ENCODE measurements around the gene GRPEL2. TPM values are rescaled to one million over a fixed set of nuclear protein-coding genes. Genes with fewer than 3 reads are reported as not detected.
"Not testable (repeated sequence)": the region's sequence is repeated elsewhere in the genome, so short reads cannot be mapped to it uniquely, and the experiment has no call there.

GRPEL2 gene
- total and polyA plus RNA-seq, 7 experiments from 2014 or later, result 5.9 to 40.1 (median 13.4) TPM

- H3K4me3 ChIP-seq (ENCODE audit: low read length); H3K36me3 Mint-ChIP-seq; H3K9me3 Mint-ChIP-seq; H3K4me1 Mint-ChIP-seq; DNase-seq; H3K27ac Mint-ChIP-seq; H3K36me3 ChIP-seq (ENCODE audit: control insufficient read depth in 2 of 3, insufficient read depth in 3 of 3, low read length in 3 of 3); H3K9me3 ChIP-seq (ENCODE audit: control insufficient read depth in 2 of 3, low read length in 3 of 3); H3K27me3 Mint-ChIP-seq; intact Hi-C loops (cut with micrococcal nuclease); POLR2A ChIA-PET; H3K27me3 ChIP-seq (ENCODE audit: control insufficient read depth in 2 of 2, insufficient read depth in 2 of 2, low read length in 2 of 2); H3K4me3 Mint-ChIP-seq; ATAC-seq; H3K27ac ChIP-seq (ENCODE audit: low read depth, low read length); H3K4me1 ChIP-seq (ENCODE audit: control insufficient read depth in 2 of 2, insufficient read depth in 2 of 2, low read length in 2 of 2): not testable (repeated sequence)
- CTCF ChIA-PET, result interaction anchor here (1.4 kb wide), 1 partner anchor 28 kb away, joined by 4 read pairs; no protein-coding TSS in a partner anchor
Observed at GRCh38 chr5:149398747-149399266, 53.5 kb downstream of the GRPEL2 start.

GRCh38 chr5:149399775-149400174 is 54.5 kb downstream of the GRPEL2 start:
- CTCF ChIA-PET, result interaction anchor here (0.6 to 1.6 kb wide), 3 partner anchors 9 to 131 kb away, joined by 3 to 4 read pairs (median 4); no protein-coding TSS in a partner anchor
- H3K27ac ChIP-seq (ENCODE audit: low read depth, low read length), result no peak overlapping the region
- Mint-ChIP-seq H3K27me3 (peaks cover 0 to 7% (median 0%) of the 10 kb centered on the region in 5 donors), H3K4me3 (no peak overlapping the region), H3K27ac (no peak overlapping the region), H3K9me3 (peaks cover 0 to 2% (median 0%) of the 10 kb centered on the region in 11 donors), H3K36me3 (no peaks in the 10 kb centered on the region), H3K4me1 (no peaks in the 10 kb centered on the region)
- H3K36me3 ChIP-seq (ENCODE audit: control insufficient read depth in 2 of 3, insufficient read depth in 3 of 3, low read length in 3 of 3), result no peaks in the 10 kb centered on the region
- ATAC-seq (no peak), DNase-seq (no peak)
- H3K27me3 ChIP-seq (ENCODE audit: control insufficient read depth in 2 of 2, insufficient read depth in 2 of 2, low read length in 2 of 2), result no peaks in the 10 kb centered on the region
- H3K9me3 ChIP-seq (ENCODE audit: control insufficient read depth in 2 of 3, low read length in 3 of 3), result no peaks in the 10 kb centered on the region
- intact Hi-C loops (cut with micrococcal nuclease), result no loop called here
- POLR2A ChIA-PET, result no interaction called here
- H3K4me1 ChIP-seq (ENCODE audit: control insufficient read depth in 2 of 2, insufficient read depth in 2 of 2, low read length in 2 of 2), result no peaks in the 10 kb centered on the region
- H3K4me3 ChIP-seq (ENCODE audit: low read length), result no peak overlapping the region

- ChIA-PET CTCF (interaction anchor here (0.5 to 1.6 kb wide), 4 partner anchors 10 to 44 kb away, joined by 3 to 4 read pairs (median 3); no protein-coding TSS in a partner anchor), POLR2A (no interaction called here)
- Histone ChIP-seq H3K36me3 (ENCODE audit: control insufficient read depth in 2 of 3, insufficient read depth in 3 of 3, low read length in 3 of 3) (no peaks in the 10 kb centered on the region), H3K27ac (ENCODE audit: low read depth, low read length) (no peak overlapping the region), H3K27me3 (ENCODE audit: control insufficient read depth in 2 of 2, insufficient read depth in 2 of 2, low read length in 2 of 2) (no peaks in the 10 kb centered on the region), H3K9me3 (ENCODE audit: control insufficient read depth in 2 of 3, low read length in 3 of 3) (no peaks in the 10 kb centered on the region), H3K4me3 (ENCODE audit: low read length) (no peak overlapping the region), H3K4me1 (ENCODE audit: control insufficient read depth in 2 of 2, insufficient read depth in 2 of 2, low read length in 2 of 2) (no peaks in the 10 kb centered on the region)
- Mint-ChIP-seq H3K27me3 (peaks cover 0 to 3% (median 0%) of the 10 kb centered on the region in 5 donors), H3K4me1 (no peaks in the 10 kb centered on the region), H3K27ac (no peak overlapping the region), H3K4me3 (no peak overlapping the region), H3K9me3 (peaks cover 0 to 2% (median 0%) of the 10 kb centered on the region in 11 donors), H3K36me3 (no peaks in the 10 kb centered on the region)
- DNase-seq (no peak), ATAC-seq (no peak)
- intact Hi-C loops (cut with micrococcal nuclease), result no loop called here
Observed at GRCh38 chr5:149400304-149400703, 55.0 kb downstream of the GRPEL2 start.

DNA sequence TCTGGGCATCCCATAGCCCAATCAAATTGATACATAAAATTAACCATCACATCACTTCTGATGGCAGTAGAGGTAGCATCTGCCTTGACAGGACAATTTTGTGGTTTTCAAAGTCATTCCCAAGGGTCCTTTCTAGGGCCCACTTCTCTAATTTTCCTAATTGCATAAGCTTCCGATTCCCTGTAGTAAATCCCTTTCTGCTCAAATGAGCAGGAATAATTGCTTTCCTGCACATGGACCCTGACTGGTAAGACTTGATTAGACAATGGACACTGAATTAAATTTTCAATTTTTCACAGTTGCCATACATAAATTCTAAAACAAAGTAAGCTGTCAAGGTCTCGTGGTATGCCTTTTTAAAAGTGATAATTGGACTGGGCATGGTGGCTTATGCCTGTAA is 55.8 kb downstream of the GRPEL2 start:
- H3K27ac ChIP-seq (ENCODE audit: low read depth, low read length), result no peak overlapping the region
- DNase-seq, result no peak
- Mint-ChIP-seq H3K4me3 (no peak overlapping the region), H3K9me3 (peaks cover 0 to 2% (median 0%) of the 10 kb centered on the region in 11 donors), H3K4me1 (no peaks in the 10 kb centered on the region), H3K36me3 (no peaks in the 10 kb centered on the region), H3K27me3 (peaks cover 0 to 3% (median 0%) of the 10 kb centered on the region in 5 donors), H3K27ac (no peak overlapping the region)
- no peaks in the 10 kb centered on the region for H3K4me1 ChIP-seq (ENCODE audit: control insufficient read depth in 2 of 2, insufficient read depth in 2 of 2, low read length in 2 of 2)
- H3K36me3 ChIP-seq (ENCODE audit: control insufficient read depth in 2 of 3, insufficient read depth in 3 of 3, low read length in 3 of 3), result no peaks in the 10 kb centered on the region
- no peaks in the 10 kb centered on the region for H3K27me3 ChIP-seq (ENCODE audit: control insufficient read depth in 2 of 2, insufficient read depth in 2 of 2, low read length in 2 of 2)
- POLR2A ChIA-PET, result no interaction called here
- no peak for ATAC-seq
- CTCF ChIA-PET, result interaction anchor here (0.5 to 1.6 kb wide), 4 partner anchors 11 to 44 kb away, joined by 3 to 4 read pairs (median 3); no protein-coding TSS in a partner anchor
- intact Hi-C loops (cut with micrococcal nuclease), result no loop called here
- no peak overlapping the region for H3K4me3 ChIP-seq (ENCODE audit: low read length)
- no peaks in the 10 kb centered on the region for H3K9me3 ChIP-seq (ENCODE audit: control insufficient read depth in 2 of 3, low read length in 3 of 3)

GRCh38 chr5:149402291-149402690 is 57.0 kb downstream of the GRPEL2 start:
- intact Hi-C loops (cut with micrococcal nuclease), result no loop called here
- Mint-ChIP-seq H3K4me3 (no peak overlapping the region), H3K27me3 (peaks cover 0 to 7% (median 0%) of the 10 kb centered on the region in 5 donors), H3K27ac (no peak overlapping the region), H3K36me3 (no peaks in the 10 kb centered on the region), H3K9me3 (peaks cover 0 to 2% (median 0%) of the 10 kb centered on the region in 11 donors), H3K4me1 (no peaks in the 10 kb centered on the region)
- H3K36me3 ChIP-seq (ENCODE audit: control insufficient read depth in 2 of 3, insufficient read depth in 3 of 3, low read length in 3 of 3), result no peaks in the 10 kb centered on the region
- ChIA-PET POLR2A (no interaction called here), CTCF (no interaction called here)
- H3K27ac ChIP-seq (ENCODE audit: low read depth, low read length), result no peak overlapping the region
- no peaks in the 10 kb centered on the region for H3K4me1 ChIP-seq (ENCODE audit: control insufficient read depth in 2 of 2, insufficient read depth in 2 of 2, low read length in 2 of 2)
- ATAC-seq (no peak), DNase-seq (no peak)
- no peaks in the 10 kb centered on the region for H3K9me3 ChIP-seq (ENCODE audit: control insufficient read depth in 2 of 3, low read length in 3 of 3)
- no peak overlapping the region for H3K4me3 ChIP-seq (ENCODE audit: low read length)
- H3K27me3 ChIP-seq (ENCODE audit: control insufficient read depth in 2 of 2, insufficient read depth in 2 of 2, low read length in 2 of 2), result no peaks in the 10 kb centered on the region

Other genes starting within 250 kb of the GRPEL2 start
- 1 to 10 TPM in 1 of 5 experiments, under 1 TPM in 1, not detected in 3; 0.08 to 1.3 TPM for gene ABLIM3, start 204.0 kb upstream of the GRPEL2 start, total RNA-seq
- gene ABLIM3, start 204.0 kb upstream of the GRPEL2 start, polyA plus RNA-seq, result not detected
- under 1 TPM in 3 of 5 experiments, not detected in 2; 0.08 to 0.76 (median 0.49) TPM for gene AFAP1L1, start 73.6 kb upstream of the GRPEL2 start, total RNA-seq
- gene AFAP1L1, start 73.6 kb upstream of the GRPEL2 start, polyA plus RNA-seq, result 1 to 10 TPM in 1 of 2 donors, under 1 TPM in 1; 0.18 to 1.1 TPM
- gene PCYOX1L, start 12.5 kb downstream of the GRPEL2 start, total RNA-seq, result 10 to 100 TPM; 29.7 to 53.7 (median 36.3) TPM
- gene PCYOX1L, start 12.5 kb downstream of the GRPEL2 start, polyA plus RNA-seq, result 10 to 100 TPM; 12.7 to 21.1 TPM
- not detected for gene IL17B, start 33.8 kb downstream of the GRPEL2 start, total RNA-seq
- not detected for gene IL17B, start 33.8 kb downstream of the GRPEL2 start, polyA plus RNA-seq
- gene CSNK1A1, start 205.9 kb downstream of the GRPEL2 start, total RNA-seq, result 100 to 1,000 TPM; 168 to 217 (median 181) TPM
- 100 to 1,000 TPM; 146 to 164 TPM for gene CSNK1A1, start 205.9 kb downstream of the GRPEL2 start, polyA plus RNA-seq
- 1 to 10 TPM in 1 of 5 experiments, under 1 TPM in 3, not detected in 1; 0.43 to 1.8 (median 0.80) TPM for gene ARHGEF37, start 236.0 kb downstream of the GRPEL2 start, total RNA-seq
- under 1 TPM; 0.46 to 0.47 TPM for gene ARHGEF37, start 236.0 kb downstream of the GRPEL2 start, polyA plus RNA-seq

Data from naive thymus-derived CD4-positive, alpha-beta T cell (primary cell).